HCT116 (cell line): ENCODE results near the gene KRI1. TPM values are rescaled to one million over a fixed set of nuclear protein-coding genes. Genes with fewer than 3 reads are reported as not detected.

Experiments
- ATAC-seq: fragments of 200-7000 bp; cut with Tn5 transposase; 2 replicates; pipeline ENCODE4 v1.9.1; 2020; ENCODE audit warnings: mild to moderate bottlenecking, moderate library complexity
- BruUV-seq: library from RNA; stranded (reverse); fragments of 400-500 nt; replicated peaks from 2 replicates; lab custom pipeline; 2021; lab: Mats Ljungman, UMichigan
- CTCF ChIA-PET: fragments of 300-600 bp; sonication (Branson Sonifier 250); formaldehyde crosslinking; loops from one replicate; lab custom pipeline; 2021; ENCODE audit warnings: antibody characterized with exemption; lab: Charles Lee
- POLR2A ChIA-PET: fragments of 300-600, 350-600 bp; sonication (Branson Sonifier 250); formaldehyde crosslinking; loops from one replicate; lab custom pipeline; 2021; ENCODE audit warnings: antibody characterized with exemption; lab: Charles Lee
- RAD21 ChIA-PET, 2 experiments: fragments of 300-600 bp; sonication (Branson Sonifier 250); formaldehyde crosslinking; loops; one replicate each; lab custom pipeline; 2023; ENCODE audit warnings: low total read pairs in 2 of 2; ENCODE audit not compliant: uncharacterized antibody in 2 of 2, unreplicated experiment in 2 of 2, low non-redundant PET in 1 of 2; lab: Charles Lee
- DNase-seq: peaks from one replicate; pipeline ENCODE4 v3.0.0-alpha.2; 2010; ENCODE audit warnings: low read depth, low spot score
- H2AFZ ChIP-seq: fragments of 200-600 bp; shearing (Covaris generic), sonication (generic); 2 replicates; pipeline ENCODE4 v1.6.1; 2017; ENCODE audit warnings: low read depth, mixed run types, mixed read lengths, antibody characterized with exemption, low read length; ENCODE audit not compliant: poor library complexity, severe bottlenecking
- H3K27ac ChIP-seq: 2 replicates; pipeline ENCODE4 v1.5.1; 2012; ENCODE audit warnings: low read depth, low read length
- H3K27me3 ChIP-seq: fragments of 200-600 bp; sonication (generic); 2 replicates; pipeline ENCODE4 v1.6.1; 2016; ENCODE audit warnings: mixed run types, low read length, mixed read lengths; ENCODE audit not compliant: insufficient read depth
- H3K36me3 ChIP-seq, 2 experiments: fragments of 200-500 bp in 1 of 2; fragments of 200-600 bp in 1 of 2; sonication (Bioruptor generic) in 1 of 2; sonication (generic) in 1 of 2; 2 replicates each; pipeline versions ENCODE4 v1.5.1 to v1.6.1; 2014 to 2016; ENCODE audit warnings: low read length in 2 of 2, inconsistent platforms in 1 of 2, mixed read lengths in 1 of 2, mixed run types in 1 of 2; ENCODE audit not compliant: insufficient read depth in 2 of 2, control insufficient read depth in 1 of 2
- H3K4me1 ChIP-seq, 2 experiments: fragments of 200-600 bp in 1 of 2; sonication (generic) in 1 of 2; 2 replicates each; pipeline versions ENCODE4 v1.5.1 to v1.6.1; 2012 to 2017; ENCODE audit warnings: low read length in 2 of 2, inconsistent platforms in 1 of 2, mild to moderate bottlenecking in 1 of 2, mixed read lengths in 1 of 2, mixed run types in 1 of 2, moderate library complexity in 1 of 2; ENCODE audit not compliant: insufficient read depth in 2 of 2, control insufficient read depth in 1 of 2
- H3K4me2 ChIP-seq: fragments of 200-600 bp; sonication (generic); 2 replicates; pipeline ENCODE4 v1.6.1; 2017; ENCODE audit warnings: mixed run types, low read length, mixed read lengths
- H3K4me3 ChIP-seq, 2 experiments: fragments of 200-600 bp in 1 of 2; sonication (generic) in 1 of 2; replicated peaks in 1 of 2; 2 replicates each; pipeline ENCODE4 v1.5.1; 2011 to 2016; ENCODE audit warnings: low read length in 2 of 2, control low read depth in 1 of 2, low read depth in 1 of 2, mild to moderate bottlenecking in 1 of 2, mixed read lengths in 1 of 2, mixed run types in 1 of 2
- H3K79me2 ChIP-seq: fragments of 200-600 bp; sonication (generic); 2 replicates; pipeline ENCODE4 v1.6.1; 2017; ENCODE audit warnings: mild to moderate bottlenecking, mixed run types, low read length, moderate library complexity, mixed read lengths; ENCODE audit not compliant: insufficient read depth
- H3K9ac ChIP-seq: fragments of 200-600 bp; sonication (generic); 2 replicates; pipeline ENCODE4 v1.6.1; 2016; ENCODE audit warnings: low read length, mixed read lengths
- H3K9me2 ChIP-seq: fragments of 200-600 bp; sonication (generic), shearing (Covaris generic); 2 replicates; pipeline ENCODE4 v1.6.1; 2017; ENCODE audit warnings: mixed run types, mild to moderate bottlenecking, moderate library complexity; ENCODE audit not compliant: insufficient read depth
- H3K9me3 ChIP-seq, 2 experiments: fragments of 200-500 bp in 1 of 2; fragments of 200-600 bp in 1 of 2; sonication (Bioruptor generic) in 1 of 2; sonication (generic) in 1 of 2; 2 replicates each; pipeline ENCODE4 v1.6.1; 2014 to 2017; ENCODE audit warnings: low read length in 2 of 2, mixed read lengths in 2 of 2, inconsistent platforms in 1 of 2, low read depth in 1 of 2, mild to moderate bottlenecking in 1 of 2, mixed run types in 1 of 2, moderate library complexity in 1 of 2; ENCODE audit not compliant: control insufficient read depth in 1 of 2, insufficient read depth in 1 of 2
- H4K20me1 ChIP-seq: fragments of 200-600 bp; sonication (generic), shearing (Covaris generic); 2 replicates; pipeline ENCODE4 v1.6.1; 2017; ENCODE audit warnings: mixed run types, mild to moderate bottlenecking, moderate library complexity; ENCODE audit not compliant: insufficient read depth
- CBX3 ChIP-seq: IDR thresholded peaks from 2 replicates; pipeline ENCODE4 v1.6.1; 2012; ENCODE audit warnings: low read depth
- EGR1 ChIP-seq: IDR thresholded peaks from 2 replicates; pipeline ENCODE4 v1.6.1; 2012; ENCODE audit warnings: low read depth
- ELF1 ChIP-seq: IDR thresholded peaks from 2 replicates; pipeline ENCODE4 v1.6.1; 2012; ENCODE audit warnings: low read depth, borderline replicate concordance
- EZH2 ChIP-seq: fragments of 200-600 bp; sonication (generic); IDR thresholded peaks from 2 replicates; pipeline ENCODE4 v1.6.1; 2017; ENCODE audit warnings: antibody characterized with exemption, mixed run types
- EZH2phosphoT487 ChIP-seq: fragments of 200-600 bp; IDR thresholded peaks from 2 replicates; pipeline ENCODE4 v1.6.1; 2018; ENCODE audit warnings: antibody characterized with exemption, borderline replicate concordance
- JUND ChIP-seq: IDR thresholded peaks from 2 replicates; pipeline ENCODE4 v1.6.1; 2012
- POLR2A ChIP-seq: IDR thresholded peaks from 2 replicates; pipeline ENCODE4 v1.7.0; 2011; ENCODE audit warnings: borderline replicate concordance; ENCODE audit not compliant: insufficient read depth, insufficient read length; ENCODE audit errors: extremely low read depth
- RAD21 ChIP-seq: IDR thresholded peaks from 2 replicates; pipeline ENCODE4 v1.6.1; 2012; ENCODE audit warnings: low read depth, mild to moderate bottlenecking
- SIN3A ChIP-seq: IDR thresholded peaks from 2 replicates; pipeline ENCODE4 v1.6.1; 2012; ENCODE audit warnings: low read depth
- SP1 ChIP-seq: IDR thresholded peaks from 2 replicates; pipeline ENCODE4 v1.6.1; 2012; ENCODE audit warnings: low read depth
- SRF ChIP-seq: IDR thresholded peaks from 2 replicates; pipeline ENCODE4 v1.6.1; 2012; ENCODE audit warnings: low read depth
- TCF7L2 ChIP-seq: IDR thresholded peaks from 2 replicates; pipeline ENCODE4 v1.7.0; 2011; ENCODE audit warnings: borderline replicate concordance, inconsistent platforms; ENCODE audit not compliant: insufficient read depth, insufficient read length; ENCODE audit errors: extremely low read depth
- ZFX ChIP-seq: fragments of 450-650 bp; IDR thresholded peaks from 2 replicates; pipeline ENCODE4 v1.6.1; 2017
- ZNF274 ChIP-seq: fragments of 200-500 bp; sonication (Bioruptor generic); IDR thresholded peaks from 2 replicates; pipeline ENCODE4 v1.6.1; 2014; ENCODE audit warnings: mild to moderate bottlenecking, low read depth, low read length, inconsistent platforms
- intact Hi-C: fragments of 100-400 bp; cut with micrococcal nuclease; formaldehyde crosslinking; loops from 2 replicates; pipeline ENCODE4 v1.10.0; 2022
- total RNA-seq: library from RNA; stranded (reverse); gene quantifications from one replicate; pipeline ENCODE4 v1.2.1, GENCODE V29; 2021; ENCODE audit not compliant: unreplicated experiment
- TF ChIP-seq, protein P1 (sequence below), 3 experiments: fragments of 200-600 bp in 1 of 3; sonication (generic) in 1 of 3; IDR thresholded peaks in 2 of 3; conservative IDR thresholded peaks in 1 of 3; 2 replicates each; pipeline ENCODE4 v1.5.1; 2012 to 2017; ENCODE audit warnings: low read depth in 2 of 3, low read length in 2 of 3, antibody characterized with exemption in 1 of 3, borderline replicate concordance in 1 of 3, control low read depth in 1 of 3, mild to moderate bottlenecking in 1 of 3, mixed read lengths in 1 of 3, mixed run types in 1 of 3, moderate library complexity in 1 of 3; ENCODE audit not compliant: insufficient read depth in 1 of 3
- TF ChIP-seq, protein P2 (sequence below): IDR thresholded peaks from 2 replicates; pipeline ENCODE4 v1.6.1; 2011; ENCODE audit warnings: mild to moderate bottlenecking, low read length, moderate library complexity; ENCODE audit not compliant: insufficient replicate concordance; ENCODE audit errors: extremely low read depth
- TF ChIP-seq, protein P3 (sequence below): IDR thresholded peaks from 2 replicates; pipeline ENCODE4 v1.6.1; 2012; ENCODE audit warnings: low read depth
- TF ChIP-seq, protein P4 (sequence below): IDR thresholded peaks from 2 replicates; pipeline ENCODE4 v1.6.1; 2012
- TF ChIP-seq, protein P5 (sequence below): IDR thresholded peaks from 2 replicates; pipeline ENCODE4 v1.6.1; 2012

Gene KRI1
- total RNA-seq, 1 experiment from 2014 or later, result 44.0 TPM

DNA sequence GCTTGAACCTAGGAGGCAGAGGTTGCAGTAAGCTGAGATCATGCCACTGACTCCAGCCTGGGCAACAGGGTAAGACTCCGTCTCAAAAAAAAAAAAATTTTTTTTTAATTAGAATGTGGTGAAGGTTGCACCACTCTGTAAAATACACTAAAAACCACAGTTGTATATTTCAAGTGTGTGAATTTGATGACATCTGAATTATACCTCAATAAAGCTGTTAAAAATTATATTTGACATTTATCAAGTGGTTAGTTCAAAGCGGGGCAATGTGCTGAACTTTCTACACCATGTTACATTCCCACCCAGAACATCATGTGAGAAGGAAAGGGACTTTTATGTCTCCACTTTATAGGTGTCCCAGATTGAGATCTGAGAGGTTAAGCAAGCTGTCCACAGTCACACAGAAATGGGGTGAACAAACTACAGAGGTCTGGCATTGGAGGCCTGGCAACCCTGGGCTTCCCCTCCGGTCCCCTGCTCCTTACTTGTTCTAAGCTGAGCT is 42.6 kb downstream of the KRI1 start:
- ATAC-seq, result no peak
- no peaks in the 10 kb centered on the region for H3K27me3 ChIP-seq
- no peaks in the 10 kb centered on the region for H3K9me3 ChIP-seq
- RAD21 ChIA-PET, result no interaction called here
- H4K20me1 ChIP-seq, result no peaks in the 10 kb centered on the region
- BruUV-seq, result no TSS peak
- no peaks in the 10 kb centered on the region for H3K9me2 ChIP-seq
- no peak overlapping the region for H2AFZ ChIP-seq
- no peak for TF ChIP-seq TCF7L2
- TF ChIP-seq JUND, result no peak
- no peak for TF ChIP-seq ZFX
- no peak for TF ChIP-seq SRF
- TF ChIP-seq ZNF274, result no peak
- TF ChIP-seq, protein P1, sequence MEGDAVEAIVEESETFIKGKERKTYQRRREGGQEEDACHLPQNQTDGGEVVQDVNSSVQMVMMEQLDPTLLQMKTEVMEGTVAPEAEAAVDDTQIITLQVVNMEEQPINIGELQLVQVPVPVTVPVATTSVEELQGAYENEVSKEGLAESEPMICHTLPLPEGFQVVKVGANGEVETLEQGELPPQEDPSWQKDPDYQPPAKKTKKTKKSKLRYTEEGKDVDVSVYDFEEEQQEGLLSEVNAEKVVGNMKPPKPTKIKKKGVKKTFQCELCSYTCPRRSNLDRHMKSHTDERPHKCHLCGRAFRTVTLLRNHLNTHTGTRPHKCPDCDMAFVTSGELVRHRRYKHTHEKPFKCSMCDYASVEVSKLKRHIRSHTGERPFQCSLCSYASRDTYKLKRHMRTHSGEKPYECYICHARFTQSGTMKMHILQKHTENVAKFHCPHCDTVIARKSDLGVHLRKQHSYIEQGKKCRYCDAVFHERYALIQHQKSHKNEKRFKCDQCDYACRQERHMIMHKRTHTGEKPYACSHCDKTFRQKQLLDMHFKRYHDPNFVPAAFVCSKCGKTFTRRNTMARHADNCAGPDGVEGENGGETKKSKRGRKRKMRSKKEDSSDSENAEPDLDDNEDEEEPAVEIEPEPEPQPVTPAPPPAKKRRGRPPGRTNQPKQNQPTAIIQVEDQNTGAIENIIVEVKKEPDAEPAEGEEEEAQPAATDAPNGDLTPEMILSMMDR (IDR thresholded peaks at IDR 0.05 in 2 of 3, conservative IDR thresholded peaks at IDR 0.05 in 1 of 3; ENCODE audit: borderline replicate concordance in 1 of 3, insufficient read depth in 1 of 3, low read depth in 2 of 3, low read length in 2 of 3), result no peak
- TF ChIP-seq, protein P2, sequence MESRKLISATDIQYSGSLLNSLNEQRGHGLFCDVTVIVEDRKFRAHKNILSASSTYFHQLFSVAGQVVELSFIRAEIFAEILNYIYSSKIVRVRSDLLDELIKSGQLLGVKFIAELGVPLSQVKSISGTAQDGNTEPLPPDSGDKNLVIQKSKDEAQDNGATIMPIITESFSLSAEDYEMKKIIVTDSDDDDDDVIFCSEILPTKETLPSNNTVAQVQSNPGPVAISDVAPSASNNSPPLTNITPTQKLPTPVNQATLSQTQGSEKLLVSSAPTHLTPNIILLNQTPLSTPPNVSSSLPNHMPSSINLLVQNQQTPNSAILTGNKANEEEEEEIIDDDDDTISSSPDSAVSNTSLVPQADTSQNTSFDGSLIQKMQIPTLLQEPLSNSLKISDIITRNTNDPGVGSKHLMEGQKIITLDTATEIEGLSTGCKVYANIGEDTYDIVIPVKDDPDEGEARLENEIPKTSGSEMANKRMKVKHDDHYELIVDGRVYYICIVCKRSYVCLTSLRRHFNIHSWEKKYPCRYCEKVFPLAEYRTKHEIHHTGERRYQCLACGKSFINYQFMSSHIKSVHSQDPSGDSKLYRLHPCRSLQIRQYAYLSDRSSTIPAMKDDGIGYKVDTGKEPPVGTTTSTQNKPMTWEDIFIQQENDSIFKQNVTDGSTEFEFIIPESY, result no peak
- no peak for TF ChIP-seq SIN3A
- TF ChIP-seq, protein P3, sequence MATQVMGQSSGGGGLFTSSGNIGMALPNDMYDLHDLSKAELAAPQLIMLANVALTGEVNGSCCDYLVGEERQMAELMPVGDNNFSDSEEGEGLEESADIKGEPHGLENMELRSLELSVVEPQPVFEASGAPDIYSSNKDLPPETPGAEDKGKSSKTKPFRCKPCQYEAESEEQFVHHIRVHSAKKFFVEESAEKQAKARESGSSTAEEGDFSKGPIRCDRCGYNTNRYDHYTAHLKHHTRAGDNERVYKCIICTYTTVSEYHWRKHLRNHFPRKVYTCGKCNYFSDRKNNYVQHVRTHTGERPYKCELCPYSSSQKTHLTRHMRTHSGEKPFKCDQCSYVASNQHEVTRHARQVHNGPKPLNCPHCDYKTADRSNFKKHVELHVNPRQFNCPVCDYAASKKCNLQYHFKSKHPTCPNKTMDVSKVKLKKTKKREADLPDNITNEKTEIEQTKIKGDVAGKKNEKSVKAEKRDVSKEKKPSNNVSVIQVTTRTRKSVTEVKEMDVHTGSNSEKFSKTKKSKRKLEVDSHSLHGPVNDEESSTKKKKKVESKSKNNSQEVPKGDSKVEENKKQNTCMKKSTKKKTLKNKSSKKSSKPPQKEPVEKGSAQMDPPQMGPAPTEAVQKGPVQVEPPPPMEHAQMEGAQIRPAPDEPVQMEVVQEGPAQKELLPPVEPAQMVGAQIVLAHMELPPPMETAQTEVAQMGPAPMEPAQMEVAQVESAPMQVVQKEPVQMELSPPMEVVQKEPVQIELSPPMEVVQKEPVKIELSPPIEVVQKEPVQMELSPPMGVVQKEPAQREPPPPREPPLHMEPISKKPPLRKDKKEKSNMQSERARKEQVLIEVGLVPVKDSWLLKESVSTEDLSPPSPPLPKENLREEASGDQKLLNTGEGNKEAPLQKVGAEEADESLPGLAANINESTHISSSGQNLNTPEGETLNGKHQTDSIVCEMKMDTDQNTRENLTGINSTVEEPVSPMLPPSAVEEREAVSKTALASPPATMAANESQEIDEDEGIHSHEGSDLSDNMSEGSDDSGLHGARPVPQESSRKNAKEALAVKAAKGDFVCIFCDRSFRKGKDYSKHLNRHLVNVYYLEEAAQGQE, result no peak
- no peak for TF ChIP-seq CBX3
- TF ChIP-seq ELF1, result no peak
- no peak for TF ChIP-seq POLR2A
- TF ChIP-seq EZH2phosphoT487, result no peak
- TF ChIP-seq, protein P4, sequence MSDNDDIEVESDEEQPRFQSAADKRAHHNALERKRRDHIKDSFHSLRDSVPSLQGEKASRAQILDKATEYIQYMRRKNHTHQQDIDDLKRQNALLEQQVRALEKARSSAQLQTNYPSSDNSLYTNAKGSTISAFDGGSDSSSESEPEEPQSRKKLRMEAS, result no peak
- TF ChIP-seq EGR1, result no peak
- TF ChIP-seq EZH2, result no peak
- TF ChIP-seq SP1, result no peak
- TF ChIP-seq RAD21, result no peak
- TF ChIP-seq, protein P5, sequence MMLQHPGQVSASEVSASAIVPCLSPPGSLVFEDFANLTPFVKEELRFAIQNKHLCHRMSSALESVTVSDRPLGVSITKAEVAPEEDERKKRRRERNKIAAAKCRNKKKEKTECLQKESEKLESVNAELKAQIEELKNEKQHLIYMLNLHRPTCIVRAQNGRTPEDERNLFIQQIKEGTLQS, result no peak
- TF ChIP-seq, all 23 proteins: peak for 0
- Histone ChIP-seq H3K4me1 (peaks cover 11 to 22% of the 10 kb centered on the region in 2 experiments; a peak in 3 of 4 replicates), H3K27ac (no peak overlapping the region), H3K4me3 (no peak overlapping the region), H3K79me2 (no peaks in the 10 kb centered on the region), H3K4me2 (no peak overlapping the region), H3K36me3 (no peaks in the 10 kb centered on the region), H3K9ac (no peak overlapping the region)
- ChIA-PET CTCF (interaction anchor here (0.9 to 1.3 kb wide), 3 partner anchors 18 to 177 kb away, joined by 3 to 5 read pairs (median 4); no protein-coding TSS in a partner anchor), POLR2A (no interaction called here)
- intact Hi-C loops, result no loop called here
- DNase-seq, result no peak
